ENCODE measurements around the gene AAMDC. TPM values are rescaled to one million over a fixed set of nuclear protein-coding genes. Genes with fewer than 3 reads are reported as not detected.
"Not testable (repeated sequence)": the region's sequence is repeated elsewhere in the genome, so short reads cannot be mapped to it uniquely, and the experiment has no call there.

The AAMDC gene
- total RNA-seq, 4 donors from 2014 or later: 10.9 to 31.5 (median 28.1) TPM

DNA sequence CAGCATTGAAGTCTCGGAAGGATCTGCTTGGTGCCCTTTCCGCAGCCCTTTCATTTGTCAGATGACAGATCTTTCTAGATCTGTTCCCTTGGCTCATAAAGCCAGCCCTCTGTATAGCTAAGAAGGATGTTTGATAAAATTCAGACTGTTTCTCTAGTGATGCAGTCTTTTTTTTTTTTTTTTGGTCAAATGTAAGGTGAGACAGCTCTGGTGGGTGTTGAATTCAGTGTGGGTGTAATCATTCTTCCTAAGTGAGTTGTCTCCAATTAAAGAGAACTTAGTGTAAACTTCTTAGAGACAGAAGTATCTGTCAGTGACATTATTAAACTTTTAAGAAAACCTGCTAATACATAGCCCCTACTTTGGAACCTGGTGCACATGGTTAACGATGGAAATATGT is 53.3 kb downstream of the AAMDC start:
- TF ChIP-seq, protein P1, sequence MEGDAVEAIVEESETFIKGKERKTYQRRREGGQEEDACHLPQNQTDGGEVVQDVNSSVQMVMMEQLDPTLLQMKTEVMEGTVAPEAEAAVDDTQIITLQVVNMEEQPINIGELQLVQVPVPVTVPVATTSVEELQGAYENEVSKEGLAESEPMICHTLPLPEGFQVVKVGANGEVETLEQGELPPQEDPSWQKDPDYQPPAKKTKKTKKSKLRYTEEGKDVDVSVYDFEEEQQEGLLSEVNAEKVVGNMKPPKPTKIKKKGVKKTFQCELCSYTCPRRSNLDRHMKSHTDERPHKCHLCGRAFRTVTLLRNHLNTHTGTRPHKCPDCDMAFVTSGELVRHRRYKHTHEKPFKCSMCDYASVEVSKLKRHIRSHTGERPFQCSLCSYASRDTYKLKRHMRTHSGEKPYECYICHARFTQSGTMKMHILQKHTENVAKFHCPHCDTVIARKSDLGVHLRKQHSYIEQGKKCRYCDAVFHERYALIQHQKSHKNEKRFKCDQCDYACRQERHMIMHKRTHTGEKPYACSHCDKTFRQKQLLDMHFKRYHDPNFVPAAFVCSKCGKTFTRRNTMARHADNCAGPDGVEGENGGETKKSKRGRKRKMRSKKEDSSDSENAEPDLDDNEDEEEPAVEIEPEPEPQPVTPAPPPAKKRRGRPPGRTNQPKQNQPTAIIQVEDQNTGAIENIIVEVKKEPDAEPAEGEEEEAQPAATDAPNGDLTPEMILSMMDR (IDR thresholded peaks at IDR 0.05): no peak
- TF ChIP-seq POLR2A (IDR thresholded peaks at IDR 0.05): no peak
- intact Hi-C loops (cut with DNase I; ENCODE audit: low total_unique reads): no loop called here
- Histone ChIP-seq H3K9me3 (no peaks in the 10 kb centered on the region), H3K27ac (no peak overlapping the region), H3K4me3 (no peak overlapping the region), H3K4me1 (no peaks in the 10 kb centered on the region), H3K36me3 (no peaks in the 10 kb centered on the region), H3K27me3 (no peaks in the 10 kb centered on the region)
- no peak for DNase-seq

DNA sequence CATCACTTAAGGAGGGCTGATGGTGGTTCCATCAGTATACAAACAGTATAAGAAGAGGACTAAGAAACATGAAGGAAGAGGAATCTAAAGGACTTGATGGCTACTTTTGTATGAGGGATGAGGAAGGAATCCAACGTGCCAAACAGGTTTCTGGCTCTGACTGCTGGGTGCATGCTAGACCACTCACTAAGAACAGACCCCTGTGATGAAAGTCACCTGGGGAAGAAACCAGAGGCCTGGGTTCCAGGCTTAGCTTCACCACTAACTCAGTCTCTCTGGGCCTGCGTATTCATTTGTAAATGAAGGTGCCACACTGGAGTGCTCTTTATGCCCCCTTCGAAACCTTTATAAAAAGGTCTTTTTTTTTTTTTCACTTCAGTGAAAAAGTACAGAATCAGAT is 55.1 kb downstream of the AAMDC start:
- H3K4me3 ChIP-seq: no peak overlapping the region
- intact Hi-C loops (cut with DNase I; ENCODE audit: low total_unique reads): no loop called here
- no peak for DNase-seq
- no peaks in the 10 kb centered on the region for H3K4me1 ChIP-seq
- no peaks in the 10 kb centered on the region for H3K36me3 ChIP-seq
- H3K27me3 ChIP-seq: no peaks in the 10 kb centered on the region
- TF ChIP-seq POLR2A (IDR thresholded peaks at IDR 0.05): no peak
- TF ChIP-seq, protein P1 (IDR thresholded peaks at IDR 0.05): no peak
- no peak overlapping the region for H3K27ac ChIP-seq
- no peaks in the 10 kb centered on the region for H3K9me3 ChIP-seq

DNA sequence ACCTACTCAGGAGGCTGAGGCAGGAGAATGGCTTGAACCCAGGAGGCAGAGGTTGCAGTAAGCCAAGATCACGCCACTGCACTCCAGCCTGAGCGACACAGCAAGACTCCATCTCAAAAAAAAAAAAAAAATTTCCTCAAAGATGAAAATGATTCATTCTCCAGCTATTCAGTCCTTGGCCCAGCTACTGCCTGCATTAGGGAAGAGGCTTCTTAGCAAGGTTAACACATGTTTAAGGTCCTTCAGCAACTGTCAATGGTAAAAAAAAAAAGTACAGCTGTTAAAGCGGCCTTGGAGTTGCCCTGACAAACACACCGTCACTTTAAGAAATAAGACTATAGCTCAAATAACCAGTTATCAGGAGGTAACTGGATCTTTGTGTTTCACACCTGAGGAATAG is 57.3 kb downstream of the AAMDC start:
- H3K27me3 ChIP-seq; intact Hi-C loops (cut with DNase I; ENCODE audit: low total_unique reads); H3K36me3 ChIP-seq; H3K4me1 ChIP-seq; H3K9me3 ChIP-seq; H3K4me3 ChIP-seq: not testable (repeated sequence)
- peak; percentile 20 to 46 for DNase-seq
- H3K27ac ChIP-seq: peak overlapping the region in 1 of 2 donors; percentile 28

DNA sequence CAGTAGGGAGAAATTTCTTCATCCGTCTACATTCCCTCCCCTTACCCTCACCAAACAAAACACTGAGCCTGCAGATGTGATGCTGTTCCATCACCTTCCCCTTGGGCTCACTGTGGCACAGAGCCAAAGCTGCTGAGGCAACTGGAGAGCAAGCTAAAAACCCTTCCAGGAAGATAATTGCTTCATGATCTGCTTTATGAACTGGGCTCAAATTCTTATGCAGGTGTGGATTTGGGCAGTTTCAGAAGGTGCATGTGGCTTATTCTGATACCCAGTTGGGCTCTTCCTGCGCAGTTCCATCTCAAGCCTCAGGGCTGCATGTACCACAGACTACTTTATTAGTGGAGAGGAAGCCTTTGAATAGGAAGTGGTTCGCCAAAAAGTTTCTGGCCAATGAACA is 58.3 kb downstream of the AAMDC start:
- Histone ChIP-seq H3K27ac (no peak overlapping the region), H3K4me3 (no peak overlapping the region), H3K36me3 (no peaks in the 10 kb centered on the region), H3K4me1 (no peaks in the 10 kb centered on the region), H3K9me3 (no peaks in the 10 kb centered on the region), H3K27me3 (no peaks in the 10 kb centered on the region)
- peak; percentile 47 to 57 for DNase-seq
- TF ChIP-seq, protein P1 (IDR thresholded peaks at IDR 0.05): peak in 1 of 4 experiments; percentile 6
- TF ChIP-seq POLR2A (IDR thresholded peaks at IDR 0.05): no peak
- intact Hi-C loops (cut with DNase I; ENCODE audit: low total_unique reads): no loop called here

DNA sequence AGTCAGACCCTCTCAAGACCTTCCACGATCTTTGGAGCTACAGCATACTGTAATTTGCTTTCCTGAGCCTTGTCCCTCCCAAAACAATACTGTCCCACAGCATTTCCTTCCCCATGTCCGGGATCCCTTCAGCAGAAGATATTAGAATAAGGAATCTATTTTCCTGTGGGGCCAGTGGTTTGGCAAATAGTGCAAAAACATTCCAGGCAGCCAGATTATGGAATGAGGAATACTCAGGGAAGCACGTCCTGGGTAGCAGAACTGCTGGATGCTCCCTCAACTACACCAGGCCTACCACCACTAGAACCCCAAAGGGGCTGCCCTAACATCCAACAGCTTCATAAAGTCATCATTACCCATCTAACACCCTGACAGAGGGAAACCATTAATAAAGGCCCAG is 61.5 kb downstream of the AAMDC start:
- TF ChIP-seq POLR2A (IDR thresholded peaks at IDR 0.05): no peak
- TF ChIP-seq, protein P1 (IDR thresholded peaks at IDR 0.05): no peak
- Histone ChIP-seq H3K36me3 (no peaks in the 10 kb centered on the region), H3K4me1 (no peaks in the 10 kb centered on the region), H3K9me3 (no peaks in the 10 kb centered on the region), H3K4me3 (no peak overlapping the region), H3K27ac (no peak overlapping the region), H3K27me3 (no peaks in the 10 kb centered on the region)
- intact Hi-C loops (cut with DNase I; ENCODE audit: low total_unique reads): no loop called here
- DNase-seq: no peak

DNA sequence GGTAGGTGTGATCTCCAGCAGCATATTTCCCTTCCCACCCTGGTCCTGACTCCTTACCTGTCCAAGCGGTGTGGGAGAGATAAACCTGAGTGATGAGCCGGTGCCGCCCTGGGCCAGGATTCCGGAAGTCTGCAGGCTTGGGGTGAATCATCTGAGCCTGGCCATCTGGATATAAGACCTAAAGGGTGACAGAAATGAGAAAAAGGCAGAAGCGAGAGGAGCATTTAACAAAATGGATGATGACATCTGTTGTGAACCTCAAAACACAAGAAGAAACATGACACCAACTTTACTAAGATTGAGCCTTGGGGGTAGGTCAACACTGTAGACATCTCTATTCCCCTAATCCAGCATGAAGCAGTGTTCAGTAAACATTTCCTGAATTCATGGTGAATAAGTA is 62.8 kb downstream of the AAMDC start:
- no peak for TF ChIP-seq POLR2A (IDR thresholded peaks at IDR 0.05)
- TF ChIP-seq, protein P1 (IDR thresholded peaks at IDR 0.05): no peak
- H3K27ac ChIP-seq: no peak overlapping the region
- no peak for DNase-seq
- H3K4me1 ChIP-seq: no peaks in the 10 kb centered on the region
- no peaks in the 10 kb centered on the region for H3K36me3 ChIP-seq
- H3K9me3 ChIP-seq: no peaks in the 10 kb centered on the region
- intact Hi-C loops (cut with DNase I; ENCODE audit: low total_unique reads): no loop called here
- no peak overlapping the region for H3K4me3 ChIP-seq
- no peaks in the 10 kb centered on the region for H3K27me3 ChIP-seq

Data from uterus (tissue), 4 donors.